ENCODE results near the gene NSF.

GRCh38 chr17:46726206-46726605 lies 135.7 kb downstream of the NSF start:
- TF ChIP-seq TEAD4 (IDR thresholded peaks at IDR 0.05): no peak
- no peak for TF ChIP-seq EGR1 (IDR thresholded peaks at IDR 0.05)
- TF ChIP-seq YY1 (IDR thresholded peaks at IDR 0.05; ENCODE audit: low read depth): no peak
